NCI-H1694 treated with DMSO at 0.1 percent for 48 hours (cell line): Measurements from ENCODE around the gene SNX30.

Experiments
- DNase-seq: peaks from one replicate; lab custom pipeline; 2025; lab: John Stamatoyannopoulos, UW

Gene SNX30

GRCh38 chr9:112783551-112783954 is 33.0 kb downstream of the SNX30 start:
- DNase-seq = no peak

GRCh38 chr9:112784020-112784785 is 33.6 kb downstream of the SNX30 start:
- no peak for DNase-seq

- DNase-seq = no peak
Measured at GRCh38 chr9:112785986-112786385, 35.4 kb downstream of the SNX30 start.

- no peak for DNase-seq
Measured at GRCh38 chr9:112786829-112787520, 36.4 kb downstream of the SNX30 start.

GRCh38 chr9:112787978-112788377 is 37.4 kb downstream of the SNX30 start:
- no peak for DNase-seq

- no peak for DNase-seq
Measured at GRCh38 chr9:112789473-112789872, 38.9 kb downstream of the SNX30 start.

GRCh38 chr9:112789891-112790774 is 39.6 kb downstream of the SNX30 start:
- no peak for DNase-seq

- no peak for DNase-seq
Measured at GRCh38 chr9:112792670-112793069, 42.1 kb downstream of the SNX30 start.

GRCh38 chr9:112793213-112793810 is 42.8 kb downstream of the SNX30 start:
- peak; percentile 25 for DNase-seq

GRCh38 chr9:112794731-112795130 is 44.2 kb downstream of the SNX30 start:
- DNase-seq = no peak

GRCh38 chr9:112795921-112796320 is 45.4 kb downstream of the SNX30 start:
- DNase-seq = no peak

- DNase-seq = no peak
Measured at GRCh38 chr9:112796485-112796884, 45.9 kb downstream of the SNX30 start.

GRCh38 chr9:112809351-112809848 is 58.8 kb downstream of the SNX30 start:
- no peak for DNase-seq

- no peak for DNase-seq
Measured at GRCh38 chr9:112809906-112810305, 59.3 kb downstream of the SNX30 start.

- DNase-seq = no peak
Measured at GRCh38 chr9:112810696-112811490, 60.3 kb downstream of the SNX30 start.

GRCh38 chr9:112811518-112811917 is 61.0 kb downstream of the SNX30 start:
- no peak for DNase-seq

- DNase-seq = no peak
Measured at GRCh38 chr9:112815868-112816267, 65.3 kb downstream of the SNX30 start.

- DNase-seq = no peak
Measured at GRCh38 chr9:112817860-112818203, 67.3 kb downstream of the SNX30 start.

- peak; percentile 38 for DNase-seq
Measured at GRCh38 chr9:112819635-112820496, 69.3 kb downstream of the SNX30 start.

- no peak for DNase-seq
Measured at GRCh38 chr9:112820881-112821280, 70.3 kb downstream of the SNX30 start.
